Sigmoid colon (tissue), 4 donors: ENCODE results near the gene CCNI2.

Experiments
- POLR2AphosphoS5 ChIP-seq, 4 donors: sonication (generic); formaldehyde crosslinking; IDR thresholded peaks; one replicate each; pipeline ENCODE4 v1.6.1; 2017; ENCODE audit warnings: antibody characterized with exemption in 4 of 4
- TF ChIP-seq, protein P1 (sequence below), 4 experiments: fragments of 450-650 bp in 3 of 4; fragments of 200-600 bp in 1 of 4; IDR thresholded peaks; one replicate each; pipeline ENCODE4 v1.5.1; 2016 to 2019; ENCODE audit warnings: antibody characterized with exemption in 4 of 4, mild to moderate bottlenecking in 3 of 4, moderate library complexity in 2 of 4

DNA sequence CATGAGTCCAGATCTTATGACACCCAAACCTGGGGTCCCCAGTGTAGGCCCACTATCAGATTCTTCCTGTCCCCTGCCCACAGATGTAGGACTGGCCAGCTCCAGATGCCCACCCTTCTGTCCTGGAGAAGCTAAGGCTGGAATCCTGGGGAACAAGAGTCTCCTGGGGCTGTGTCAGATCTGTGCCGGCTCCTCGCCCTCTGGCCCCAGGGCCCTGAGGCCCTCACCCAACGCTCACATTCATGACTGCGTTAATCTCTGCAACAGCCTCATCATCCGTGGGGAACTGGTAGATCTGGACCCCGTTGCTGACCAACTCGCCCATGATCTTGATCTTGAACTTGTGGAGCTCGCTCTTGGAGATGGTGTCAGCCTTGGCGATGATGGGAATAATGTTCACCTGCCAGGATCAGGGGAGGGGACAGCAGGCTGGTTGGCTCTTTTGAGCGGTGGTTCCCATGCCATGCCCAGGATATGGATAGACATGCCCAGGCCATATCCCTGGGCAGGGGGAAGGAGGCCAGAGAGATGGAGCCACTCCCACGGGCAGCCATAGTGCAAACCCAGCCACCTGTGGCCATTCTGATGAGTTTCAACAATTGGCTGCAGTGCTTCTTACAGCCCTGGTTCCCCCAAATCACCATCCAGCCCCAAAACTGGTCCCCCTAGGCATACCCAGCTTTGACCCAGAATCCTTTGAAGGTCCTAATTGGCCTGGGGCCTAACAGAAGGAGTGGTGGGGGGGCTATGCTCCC, 15.2 kb downstream of the CCNI2 start:
- TF ChIP-seq, protein P1, sequence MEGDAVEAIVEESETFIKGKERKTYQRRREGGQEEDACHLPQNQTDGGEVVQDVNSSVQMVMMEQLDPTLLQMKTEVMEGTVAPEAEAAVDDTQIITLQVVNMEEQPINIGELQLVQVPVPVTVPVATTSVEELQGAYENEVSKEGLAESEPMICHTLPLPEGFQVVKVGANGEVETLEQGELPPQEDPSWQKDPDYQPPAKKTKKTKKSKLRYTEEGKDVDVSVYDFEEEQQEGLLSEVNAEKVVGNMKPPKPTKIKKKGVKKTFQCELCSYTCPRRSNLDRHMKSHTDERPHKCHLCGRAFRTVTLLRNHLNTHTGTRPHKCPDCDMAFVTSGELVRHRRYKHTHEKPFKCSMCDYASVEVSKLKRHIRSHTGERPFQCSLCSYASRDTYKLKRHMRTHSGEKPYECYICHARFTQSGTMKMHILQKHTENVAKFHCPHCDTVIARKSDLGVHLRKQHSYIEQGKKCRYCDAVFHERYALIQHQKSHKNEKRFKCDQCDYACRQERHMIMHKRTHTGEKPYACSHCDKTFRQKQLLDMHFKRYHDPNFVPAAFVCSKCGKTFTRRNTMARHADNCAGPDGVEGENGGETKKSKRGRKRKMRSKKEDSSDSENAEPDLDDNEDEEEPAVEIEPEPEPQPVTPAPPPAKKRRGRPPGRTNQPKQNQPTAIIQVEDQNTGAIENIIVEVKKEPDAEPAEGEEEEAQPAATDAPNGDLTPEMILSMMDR (IDR thresholded peaks at IDR 0.05): no peak
- no peak for TF ChIP-seq POLR2AphosphoS5 (IDR thresholded peaks at IDR 0.05)
